HG02840 (cell line): ENCODE data around the gene MACROD2.
"Not testable (repeated sequence)": the region's sequence is repeated elsewhere in the genome, so short reads cannot be mapped to it uniquely, and the experiment has no call there.

ENCODE experiments used
- ATAC-seq: cut with Tn5 transposase; IDR thresholded peaks from one replicate; pipeline ENCODE4 v1.9.1; 2021; ENCODE audit warnings: mild to moderate bottlenecking, moderate library complexity, moderate number of reproducible peaks; ENCODE audit not compliant: unreplicated experiment, low FRiP score

The MACROD2 gene

GRCh38 chr20:15491575-15491974, 1496.3 kb downstream of the MACROD2 start:
- no peak for ATAC-seq

- no peak for ATAC-seq
Measured at GRCh38 chr20:15494851-15495250, 1499.5 kb downstream of the MACROD2 start.

GRCh38 chr20:15496501-15497039, 1501.3 kb downstream of the MACROD2 start:
- ATAC-seq: no peak

GRCh38 chr20:15498926-15499325, 1503.6 kb downstream of the MACROD2 start:
- no peak for ATAC-seq

- no peak for ATAC-seq
Measured at GRCh38 chr20:15506311-15506710, 1511.0 kb downstream of the MACROD2 start.

GRCh38 chr20:15507151-15507550, 1511.8 kb downstream of the MACROD2 start:
- ATAC-seq: no peak

- ATAC-seq: no peak
Measured at GRCh38 chr20:15511551-15511950, 1516.2 kb downstream of the MACROD2 start.

- no peak for ATAC-seq
Measured at GRCh38 chr20:15512916-15513315, 1517.6 kb downstream of the MACROD2 start.

GRCh38 chr20:15515691-15516090, 1520.4 kb downstream of the MACROD2 start:
- ATAC-seq: no peak

- ATAC-seq: no peak
Measured at GRCh38 chr20:15520930-15521524, 1525.7 kb downstream of the MACROD2 start.

GRCh38 chr20:15523400-15523799, 1528.1 kb downstream of the MACROD2 start:
- no peak for ATAC-seq

GRCh38 chr20:15528391-15529111, 1533.2 kb downstream of the MACROD2 start:
- no peak for ATAC-seq

GRCh38 chr20:15535863-15536262, 1540.5 kb downstream of the MACROD2 start:
- ATAC-seq: no peak

GRCh38 chr20:15537200-15537599, 1541.9 kb downstream of the MACROD2 start:
- ATAC-seq: not testable (repeated sequence)

GRCh38 chr20:15542655-15543054, 1547.3 kb downstream of the MACROD2 start:
- no peak for ATAC-seq

GRCh38 chr20:15544742-15545141, 1549.4 kb downstream of the MACROD2 start:
- no peak for ATAC-seq

- ATAC-seq: no peak
Measured at GRCh38 chr20:15546525-15547023, 1551.3 kb downstream of the MACROD2 start.

GRCh38 chr20:15547119-15547518, 1551.8 kb downstream of the MACROD2 start:
- no peak for ATAC-seq

- no peak for ATAC-seq
Measured at GRCh38 chr20:15550116-15550870, 1555.0 kb downstream of the MACROD2 start.

- no peak for ATAC-seq
Measured at GRCh38 chr20:15555913-15556312, 1560.6 kb downstream of the MACROD2 start.

- no peak for ATAC-seq
Measured at GRCh38 chr20:15556869-15557268, 1561.6 kb downstream of the MACROD2 start.
